Bone marrow (tissue), 2 donors: Measurements from ENCODE around the gene PLPP7.
"Not testable (repeated sequence)": the region's sequence is repeated elsewhere in the genome, so short reads cannot be mapped to it uniquely, and the experiment has no call there.

Experiments used
- DNase-seq, 2 donors: peaks; one replicate each; lab custom pipeline; 2025; lab: John Stamatoyannopoulos, UW

The PLPP7 gene

GRCh38 chr9:131266266-131267229 lies 23.0 kb upstream of the PLPP7 start:
- DNase-seq: no peak

- peak; percentile 26 to 88 for DNase-seq
Measured at GRCh38 chr9:131270171-131271015, 19.1 kb upstream of the PLPP7 start.

- DNase-seq: not testable (repeated sequence)
Measured at GRCh38 chr9:131271016-131271273, 18.6 kb upstream of the PLPP7 start.

GRCh38 chr9:131271506-131271931 lies 18.0 kb upstream of the PLPP7 start:
- DNase-seq: no peak

GRCh38 chr9:131272212-131272611 lies 17.3 kb upstream of the PLPP7 start:
- DNase-seq: no peak

- DNase-seq: peak in 1 of 2 donors; percentile 17
Measured at GRCh38 chr9:131273146-131273855, 16.2 kb upstream of the PLPP7 start.

GRCh38 chr9:131273856-131274673 lies 15.5 kb upstream of the PLPP7 start:
- DNase-seq: no peak

- no peak for DNase-seq
Measured at GRCh38 chr9:131274674-131275331, 14.7 kb upstream of the PLPP7 start.

- DNase-seq: peak; percentile 29 to 37
Measured at GRCh38 chr9:131275332-131276093, 14.0 kb upstream of the PLPP7 start.

GRCh38 chr9:131276094-131276888 lies 13.2 kb upstream of the PLPP7 start, which contains the start of gene FAM78A:
Gene FAM78A, minus strand, starts transcription at chr9:131276510. Its CDS starts 331 bp downstream, at chr9:131276179.
- DNase-seq: peak; percentile 24 to 56

- DNase-seq: no peak
Measured at GRCh38 chr9:131276891-131277286, 12.6 kb upstream of the PLPP7 start.

- no peak for DNase-seq
Measured at GRCh38 chr9:131277287-131277909, 12.1 kb upstream of the PLPP7 start.

- DNase-seq: peak; percentile 31 to 76
Measured at GRCh38 chr9:131277910-131278701, 11.4 kb upstream of the PLPP7 start.

- DNase-seq: no peak
Measured at GRCh38 chr9:131278702-131279111, 10.8 kb upstream of the PLPP7 start.

GRCh38 chr9:131279196-131279862 lies 10.2 kb upstream of the PLPP7 start:
- no peak for DNase-seq

- DNase-seq: no peak
Measured at GRCh38 chr9:131279863-131280570, 9.5 kb upstream of the PLPP7 start.

- no peak for DNase-seq
Measured at GRCh38 chr9:131280660-131281059, 8.9 kb upstream of the PLPP7 start.
